ENCODE data around the gene IFT88.

The IFT88 gene

GRCh38 chr13:20721454-20722357, 154.7 kb downstream of the IFT88 start:
- TF ChIP-seq EP300 (IDR thresholded peaks at IDR 0.05; ENCODE audit: borderline replicate concordance) (no peak), TAF1 (IDR thresholded peaks at IDR 0.05; ENCODE audit: low read depth) (no peak), EGR1 (IDR thresholded peaks at IDR 0.05) (no peak), ZBTB7A (IDR thresholded peaks at IDR 0.05; ENCODE audit: low read depth) (no peak), YY1 (IDR thresholded peaks at IDR 0.05; ENCODE audit: low read depth) (no peak), CEBPB (IDR thresholded peaks at IDR 0.05) (no peak), FOXM1 (IDR thresholded peaks at IDR 0.05; ENCODE audit: borderline replicate concordance, low read depth) (no peak), NFIC (IDR thresholded peaks at IDR 0.05) (no peak), TCF12 (IDR thresholded peaks at IDR 0.05; ENCODE audit: low read depth) (no peak), REST (IDR thresholded peaks at IDR 0.05; ENCODE audit: low read depth) (no peak), MAX (IDR thresholded peaks at IDR 0.05) (no peak)
- TF ChIP-seq, protein P1, sequence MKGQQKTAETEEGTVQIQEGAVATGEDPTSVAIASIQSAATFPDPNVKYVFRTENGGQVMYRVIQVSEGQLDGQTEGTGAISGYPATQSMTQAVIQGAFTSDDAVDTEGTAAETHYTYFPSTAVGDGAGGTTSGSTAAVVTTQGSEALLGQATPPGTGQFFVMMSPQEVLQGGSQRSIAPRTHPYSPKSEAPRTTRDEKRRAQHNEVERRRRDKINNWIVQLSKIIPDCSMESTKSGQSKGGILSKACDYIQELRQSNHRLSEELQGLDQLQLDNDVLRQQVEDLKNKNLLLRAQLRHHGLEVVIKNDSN (IDR thresholded peaks at IDR 0.05): no peak

- TF ChIP-seq TCF12 (IDR thresholded peaks at IDR 0.05; ENCODE audit: low read depth): no peak
- TF ChIP-seq NFIC (IDR thresholded peaks at IDR 0.05): no peak
- TF ChIP-seq EP300 (IDR thresholded peaks at IDR 0.05; ENCODE audit: borderline replicate concordance): no peak
- no peak for TF ChIP-seq CREB1 (IDR thresholded peaks at IDR 0.05; ENCODE audit: low read depth)
Measured at GRCh38 chr13:20727856-20728255, 160.9 kb downstream of the IFT88 start.

- TF ChIP-seq ZBTB7A (IDR thresholded peaks at IDR 0.05; ENCODE audit: low read depth): no peak
- no peak for TF ChIP-seq NFIC (IDR thresholded peaks at IDR 0.05)
- no peak for TF ChIP-seq TEAD4 (IDR thresholded peaks at IDR 0.05)
Measured at GRCh38 chr13:20728579-20729311, 161.8 kb downstream of the IFT88 start.

DNA sequence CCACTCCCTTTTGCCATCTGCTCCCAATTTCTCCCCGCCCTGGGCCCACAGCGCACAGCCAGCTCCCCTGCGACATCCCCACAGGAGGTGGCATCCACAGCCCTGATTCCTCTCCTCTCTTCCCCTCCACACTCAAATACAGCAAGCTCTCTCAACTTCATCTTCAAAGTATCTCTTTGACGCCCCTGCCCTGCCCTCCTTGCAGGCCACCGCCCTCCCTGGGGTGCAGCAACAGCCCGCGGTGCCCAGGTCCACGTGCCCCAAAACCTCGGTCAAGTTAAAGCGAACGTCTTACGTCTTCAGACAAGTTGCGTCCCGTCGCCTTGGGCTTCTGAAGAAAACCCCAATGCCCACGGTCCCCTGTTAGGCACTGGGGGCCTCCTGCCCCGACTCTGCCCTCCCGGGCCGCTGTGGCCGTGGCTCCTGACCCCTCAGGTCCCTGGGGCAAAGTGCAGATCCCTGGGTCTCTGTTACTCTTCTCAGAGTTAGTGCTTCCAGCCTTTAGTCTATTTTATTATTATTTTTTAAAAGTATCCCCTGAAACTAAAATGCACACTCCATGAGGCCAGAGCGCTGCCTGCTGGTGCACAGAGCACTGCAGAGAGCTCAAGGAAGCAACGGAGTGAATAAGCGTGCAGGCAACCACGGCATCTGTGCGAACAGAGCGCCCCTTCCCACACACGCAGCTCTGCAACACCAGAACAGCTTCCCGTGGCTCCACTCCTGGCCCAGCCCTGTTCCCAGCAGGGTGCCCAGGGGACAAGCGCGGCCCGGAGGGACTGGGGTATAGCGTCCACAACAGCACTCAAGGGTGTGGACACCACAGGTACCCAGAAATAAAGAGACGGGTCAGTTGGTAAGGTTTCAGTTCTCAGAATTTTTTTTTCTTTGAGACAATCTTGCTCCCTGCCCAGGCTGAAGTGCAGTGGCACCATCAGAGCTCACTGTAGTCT, 163.0 kb downstream of the IFT88 start:
- TF ChIP-seq MAX (IDR thresholded peaks at IDR 0.05): no peak
- TF ChIP-seq TEAD4 (IDR thresholded peaks at IDR 0.05): no peak
- TF ChIP-seq, protein P1 (IDR thresholded peaks at IDR 0.05): no peak
- no peak for TF ChIP-seq EP300 (IDR thresholded peaks at IDR 0.05; ENCODE audit: borderline replicate concordance)
- no peak for TF ChIP-seq REST (IDR thresholded peaks at IDR 0.05; ENCODE audit: low read depth)
- TF ChIP-seq TCF12 (IDR thresholded peaks at IDR 0.05; ENCODE audit: low read depth): no peak
- TF ChIP-seq FOXM1 (IDR thresholded peaks at IDR 0.05; ENCODE audit: borderline replicate concordance, low read depth): no peak
- TF ChIP-seq RAD21 (IDR thresholded peaks at IDR 0.05; ENCODE audit: low read depth): no peak
- TF ChIP-seq EGR1 (IDR thresholded peaks at IDR 0.05): no peak
- TF ChIP-seq CEBPB (IDR thresholded peaks at IDR 0.05): no peak
- no peak for TF ChIP-seq CREB1 (IDR thresholded peaks at IDR 0.05; ENCODE audit: low read depth)
- no peak for TF ChIP-seq TAF1 (IDR thresholded peaks at IDR 0.05; ENCODE audit: low read depth)
- no peak for TF ChIP-seq YY1 (IDR thresholded peaks at IDR 0.05; ENCODE audit: low read depth)

DNA sequence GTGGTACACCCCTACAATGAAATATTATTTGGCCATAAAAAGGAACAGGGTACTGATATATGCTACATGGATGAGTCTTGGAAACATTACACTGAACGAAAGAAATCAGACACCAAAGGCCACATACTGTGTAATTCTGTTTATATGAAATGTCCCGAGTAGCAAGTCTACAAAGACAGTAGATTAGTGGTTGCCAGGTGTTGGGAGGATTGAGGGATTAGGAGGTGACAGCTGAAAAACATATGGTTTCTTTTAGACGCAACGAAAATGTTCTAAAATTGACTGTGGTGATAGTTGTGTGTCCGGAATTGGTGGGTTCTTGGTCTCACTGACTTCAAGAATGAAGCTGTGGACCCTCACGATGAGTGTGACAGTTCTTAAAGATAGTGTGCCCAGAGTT, 171.7 kb downstream of the IFT88 start:
- TF ChIP-seq ZBTB7A (IDR thresholded peaks at IDR 0.05; ENCODE audit: low read depth) (no peak), TCF12 (IDR thresholded peaks at IDR 0.05; ENCODE audit: low read depth) (no peak), NFIC (IDR thresholded peaks at IDR 0.05) (no peak), TAF1 (IDR thresholded peaks at IDR 0.05; ENCODE audit: low read depth) (no peak), YY1 (IDR thresholded peaks at IDR 0.05; ENCODE audit: low read depth) (no peak), REST (IDR thresholded peaks at IDR 0.05; ENCODE audit: low read depth) (no peak), FOXM1 (IDR thresholded peaks at IDR 0.05; ENCODE audit: borderline replicate concordance, low read depth) (no peak), EGR1 (IDR thresholded peaks at IDR 0.05) (no peak), MAX (IDR thresholded peaks at IDR 0.05) (no peak), TEAD4 (IDR thresholded peaks at IDR 0.05) (no peak), CEBPB (IDR thresholded peaks at IDR 0.05) (no peak), RAD21 (IDR thresholded peaks at IDR 0.05; ENCODE audit: low read depth) (no peak), EP300 (IDR thresholded peaks at IDR 0.05; ENCODE audit: borderline replicate concordance) (no peak), CREB1 (IDR thresholded peaks at IDR 0.05; ENCODE audit: low read depth) (no peak)
- TF ChIP-seq, protein P1 (IDR thresholded peaks at IDR 0.05): no peak

Measured in Ishikawa (cell line).